GM18867 (cell line): ENCODE measurements around the gene ANKRD9.

Experiments used
- ATAC-seq: cut with Tn5 transposase; IDR thresholded peaks from one replicate; pipeline ENCODE4 v1.9.1; 2021; ENCODE audit warnings: mild to moderate bottlenecking, moderate library complexity; ENCODE audit not compliant: unreplicated experiment

Gene ANKRD9

GRCh38 chr14:102479107-102479506 is 30.5 kb downstream of the ANKRD9 start:
- ATAC-seq, result no peak

GRCh38 chr14:102474934-102475333 is 34.6 kb downstream of the ANKRD9 start:
- ATAC-seq, result no peak

GRCh38 chr14:102473559-102473958 is 36.0 kb downstream of the ANKRD9 start:
- no peak for ATAC-seq

- no peak for ATAC-seq
Measured at GRCh38 chr14:102472791-102473150, 36.8 kb downstream of the ANKRD9 start.

GRCh38 chr14:102471921-102472790 is 37.4 kb downstream of the ANKRD9 start:
- ATAC-seq, result no peak

GRCh38 chr14:102469261-102469660 is 40.3 kb downstream of the ANKRD9 start:
- no peak for ATAC-seq

- ATAC-seq, result no peak
Measured at GRCh38 chr14:102464846-102465341, 44.7 kb downstream of the ANKRD9 start.

- no peak for ATAC-seq
Measured at GRCh38 chr14:102464006-102464405, 45.6 kb downstream of the ANKRD9 start.

GRCh38 chr14:102462391-102462790 is 47.2 kb downstream of the ANKRD9 start:
- no peak for ATAC-seq

GRCh38 chr14:102461490-102462338 is 47.9 kb downstream of the ANKRD9 start:
- ATAC-seq, result no peak

GRCh38 chr14:102457509-102457908 is 52.1 kb downstream of the ANKRD9 start:
- no peak for ATAC-seq

GRCh38 chr14:102454711-102455110 is 54.9 kb downstream of the ANKRD9 start:
- ATAC-seq, result no peak

GRCh38 chr14:102452302-102452701 is 57.3 kb downstream of the ANKRD9 start:
- no peak for ATAC-seq
